Colonic mucosa (tissue), 4 donors: ENCODE results near the gene CHD6. TPM values are rescaled to one million over a fixed set of nuclear protein-coding genes. Genes with fewer than 3 reads are reported as not detected.

Experiments
- DNase-seq: peaks from one replicate; pipeline ENCODE4 v3.0.0-alpha.2; 2020
- H3K27ac ChIP-seq: fragments of 200-600 bp; one replicate; pipeline ENCODE4 v1.8.0; 2021
- H3K27me3 ChIP-seq: fragments of 200-600 bp; one replicate; pipeline ENCODE4 v1.8.0; 2021
- H3K36me3 ChIP-seq: fragments of 200-600 bp; one replicate; pipeline ENCODE4 v1.8.0; 2021
- H3K4me1 ChIP-seq: fragments of 200-600 bp; one replicate; pipeline ENCODE4 v1.8.0; 2021; ENCODE audit warnings: mild to moderate bottlenecking
- H3K4me3 ChIP-seq: fragments of 200-600 bp; one replicate; pipeline ENCODE4 v1.8.0; 2021
- H3K9ac ChIP-seq, 2 donors: one replicate each; pipeline ENCODE4 v1.7.0; 2013; ENCODE audit warnings: control low read depth in 2 of 2, low read depth in 2 of 2, low read length in 2 of 2
- H3K9me3 ChIP-seq: fragments of 200-600 bp; one replicate; pipeline ENCODE4 v1.8.0; 2021
- CTCF ChIP-seq: fragments of 200-600 bp; IDR thresholded peaks from one replicate; pipeline ENCODE4 v1.8.0; 2022; ENCODE audit warnings: antibody characterized with exemption, mild to moderate bottlenecking
- intact Hi-C: fragments of 100-400 bp; cut with DNase I; formaldehyde crosslinking; loops from one replicate; pipeline ENCODE4 v1.14.1; 2022
- total RNA-seq, 2 donors: library from RNA; stranded (reverse); fragmentation: NEBNext Ultra II Directional in 1 of 2; extraction: Animal tissue kit (Norgen Biotek cat#: 25700) in 1 of 2; gene quantifications; one replicate each; pipeline ENCODE4 v1.2.1, GENCODE V29; 2021
- donor health status: healthy.
- donor health status: DM: no; HTN: no; CAD: no.
- donor health status: DM: no; HTN: no; CAD: no.

Gene CHD6
- total RNA-seq, 2 donors from 2014 or later: 18.9 to 27.2 TPM

- Histone ChIP-seq H3K4me3 (no peak overlapping the region), H3K27me3 (no peaks in the 10 kb centered on the region), H3K9me3 (no peaks in the 10 kb centered on the region), H3K27ac (no peak overlapping the region), H3K9ac (no peak overlapping the region), H3K36me3 (no peaks in the 10 kb centered on the region), H3K4me1 (no peaks in the 10 kb centered on the region)
- no peak for TF ChIP-seq CTCF
- intact Hi-C loops: no loop called here
- DNase-seq: no peak
Measured at GRCh38 chr20:41499064-41499463, 119.1 kb downstream of the CHD6 start.

GRCh38 chr20:41497186-41497895 is 120.8 kb downstream of the CHD6 start:
- no peak for DNase-seq
- H3K9me3 ChIP-seq: no peaks in the 10 kb centered on the region
- intact Hi-C loops: no loop called here
- no peaks in the 10 kb centered on the region for H3K4me1 ChIP-seq
- H3K9ac ChIP-seq: no peak overlapping the region
- H3K27me3 ChIP-seq: no peaks in the 10 kb centered on the region
- no peaks in the 10 kb centered on the region for H3K36me3 ChIP-seq
- no peak overlapping the region for H3K27ac ChIP-seq
- H3K4me3 ChIP-seq: no peak overlapping the region
- no peak for TF ChIP-seq CTCF

GRCh38 chr20:41494451-41494850 is 123.7 kb downstream of the CHD6 start:
- Histone ChIP-seq H3K9me3 (no peaks in the 10 kb centered on the region), H3K9ac (no peak overlapping the region), H3K4me1 (no peaks in the 10 kb centered on the region), H3K27ac (no peak overlapping the region), H3K4me3 (no peak overlapping the region), H3K36me3 (peaks cover 11% of the 10 kb centered on the region), H3K27me3 (no peaks in the 10 kb centered on the region)
- TF ChIP-seq CTCF: no peak
- intact Hi-C loops: no loop called here
- no peak for DNase-seq

- H3K27ac ChIP-seq: no peak overlapping the region
- no peaks in the 10 kb centered on the region for H3K9me3 ChIP-seq
- intact Hi-C loops: no loop called here
- H3K4me3 ChIP-seq: no peak overlapping the region
- H3K27me3 ChIP-seq: no peaks in the 10 kb centered on the region
- H3K4me1 ChIP-seq: no peaks in the 10 kb centered on the region
- no peak for TF ChIP-seq CTCF
- DNase-seq: no peak
- H3K9ac ChIP-seq: no peak overlapping the region
- no peaks in the 10 kb centered on the region for H3K36me3 ChIP-seq
Measured at GRCh38 chr20:41483553-41483930, 134.6 kb downstream of the CHD6 start.

- no peaks in the 10 kb centered on the region for H3K27me3 ChIP-seq
- no peaks in the 10 kb centered on the region for H3K36me3 ChIP-seq
- H3K4me1 ChIP-seq: no peaks in the 10 kb centered on the region
- TF ChIP-seq CTCF: no peak
- intact Hi-C loops: no loop called here
- H3K9ac ChIP-seq: no peak overlapping the region
- H3K9me3 ChIP-seq: no peaks in the 10 kb centered on the region
- no peak overlapping the region for H3K4me3 ChIP-seq
- DNase-seq: no peak
- no peak overlapping the region for H3K27ac ChIP-seq
Measured at GRCh38 chr20:41482647-41483552, 135.3 kb downstream of the CHD6 start.
